ENCODE data around the gene LIMS3. TPM values are rescaled to one million over a fixed set of nuclear protein-coding genes. Genes with fewer than 3 reads are reported as not detected.

LIMS3 gene
- total RNA-seq, 1 donor from 2014 or later, result 5.3 TPM

Other genes with a start within 250 kb of the LIMS3 start
- gene RGPD5, start 104.4 kb upstream of the LIMS3 start, total RNA-seq, result 30.5 TPM
- gene MALL, start 217.1 kb downstream of the LIMS3 start, total RNA-seq, result 14.0 TPM